Endothelial cell of umbilical vein (primary cell): ENCODE data around the gene TBC1D17. TPM values are rescaled to one million over a fixed set of nuclear protein-coding genes. Genes with fewer than 3 reads are reported as not detected.

ENCODE experiments used
- BruUV-seq: library from RNA; stranded (reverse); fragments of 400-500 nt; replicated peaks from 2 replicates; lab custom pipeline; 2021; lab: Mats Ljungman, UMichigan
- CTCF ChIA-PET: fragments of 300-600, 350-600 bp; sonication (Branson Sonifier 250); formaldehyde crosslinking; loops from one replicate; lab custom pipeline; 2021; ENCODE audit warnings: antibody characterized with exemption, inconsistent platforms; lab: Charles Lee
- POLR2A ChIA-PET: fragments of 300-600, 350-600 bp; sonication (Branson Sonifier 250); formaldehyde crosslinking; loops from one replicate; lab custom pipeline; 2021; ENCODE audit warnings: antibody characterized with exemption, inconsistent platforms; lab: Charles Lee
- DNase-seq: peaks from one replicate; pipeline ENCODE4 v3.0.0-alpha.2; 2011; ENCODE audit warnings: low read depth, low spot score
- FAIRE-seq: peaks from 2 replicates; lab custom pipeline; 2011; peaks lifted over from hg19 to GRCh38; lab: Jason Lieb, UNC
- H2AFZ ChIP-seq: 2 replicates; pipeline ENCODE4 v1.6.0; 2012; ENCODE audit warnings: low read depth, low read length, control low read depth, inconsistent platforms
- H3K27ac ChIP-seq: 2 replicates; pipeline ENCODE4 v1.5.1; 2011; ENCODE audit warnings: low read depth, mild to moderate bottlenecking, control low read depth, low read length, moderate library complexity; ENCODE audit not compliant: insufficient read depth
- H3K27me3 ChIP-seq, 2 experiments: 2 replicates each; pipeline versions ENCODE4 v1.6.0 to v1.6.1; 2011; ENCODE audit warnings: low read length in 2 of 2, mixed read lengths in 1 of 2; ENCODE audit not compliant: control insufficient read depth in 2 of 2, insufficient read depth in 2 of 2
- H3K36me3 ChIP-seq, 2 experiments: 2 replicates in 1 of 2; 3 replicates in 1 of 2; pipeline ENCODE4 v1.5.1; 2011; ENCODE audit warnings: low read length in 2 of 2, mild to moderate bottlenecking in 1 of 2, moderate library complexity in 1 of 2; ENCODE audit not compliant: control insufficient read depth in 2 of 2, insufficient read depth in 2 of 2; ENCODE audit errors: extremely low read depth in 1 of 2
- H3K4me1 ChIP-seq: 3 replicates; pipeline ENCODE4 v1.5.1; 2011; ENCODE audit warnings: mild to moderate bottlenecking, low read length; ENCODE audit not compliant: control insufficient read depth, insufficient read depth; ENCODE audit errors: extremely low read depth
- H3K4me2 ChIP-seq: 2 replicates; pipeline ENCODE4 v1.6.1; 2011; ENCODE audit warnings: low read length, control low read depth, mixed read lengths; ENCODE audit not compliant: insufficient read depth
- H3K4me3 ChIP-seq, 3 experiments: fragments of 200-600 bp in 1 of 3; sonication (generic), shearing (Covaris generic) in 1 of 3; replicated peaks in 1 of 3; 2 replicates each; pipeline ENCODE4 v1.5.1; 2011 to 2016; ENCODE audit warnings: control low read depth in 3 of 3, low read length in 3 of 3, mild to moderate bottlenecking in 2 of 3, inconsistent platforms in 1 of 3, low read depth in 1 of 3, moderate library complexity in 1 of 3; ENCODE audit not compliant: insufficient read depth in 1 of 3
- H3K79me2 ChIP-seq: 2 replicates; pipeline ENCODE4 v1.6.0; 2012; ENCODE audit warnings: low read length, inconsistent platforms; ENCODE audit not compliant: control insufficient read depth, insufficient read depth
- H3K9ac ChIP-seq: replicated peaks from 2 replicates; pipeline ENCODE3; 2011; ENCODE audit warnings: low read length, control low read depth; ENCODE audit not compliant: insufficient read depth; ENCODE audit errors: extremely low read depth
- H3K9me1 ChIP-seq: replicated peaks from 3 replicates; pipeline ENCODE4 v1.6.0; 2011; ENCODE audit warnings: mild to moderate bottlenecking, low read length; ENCODE audit not compliant: control insufficient read depth, insufficient read depth; ENCODE audit errors: extremely low read depth
- H3K9me3 ChIP-seq: replicated peaks from 2 replicates; pipeline ENCODE4 v1.5.1; 2012; ENCODE audit warnings: low read length, inconsistent platforms; ENCODE audit not compliant: control insufficient read depth, insufficient read depth
- H4K20me1 ChIP-seq: replicated peaks from 2 replicates; pipeline ENCODE3; 2011; ENCODE audit warnings: mild to moderate bottlenecking, low read length; ENCODE audit not compliant: control insufficient read depth, insufficient read depth; ENCODE audit errors: extremely low read depth
- CTCF ChIP-seq, 2 donors: IDR thresholded peaks; 1 replicate in 1 of 2; 2 replicates in 1 of 2; pipeline ENCODE4 v1.5.1; 2011; ENCODE audit warnings: low read length in 2 of 2, mild to moderate bottlenecking in 2 of 2, moderate library complexity in 2 of 2, control low read depth in 1 of 2, inconsistent platforms in 1 of 2, low read depth in 1 of 2; ENCODE audit not compliant: insufficient read depth in 1 of 2; ENCODE audit errors: extremely low read depth in 1 of 2
- EZH2 ChIP-seq: IDR thresholded peaks from 2 replicates; pipeline ENCODE4 v1.6.1; 2012; ENCODE audit warnings: borderline replicate concordance, low read depth, mild to moderate bottlenecking, moderate library complexity, low read length, inconsistent platforms; ENCODE audit not compliant: severe bottlenecking
- FOS ChIP-seq: IDR thresholded peaks from 2 replicates; pipeline ENCODE4 v1.6.1; 2011; ENCODE audit warnings: mild to moderate bottlenecking, low read length, moderate library complexity, borderline replicate concordance; ENCODE audit not compliant: insufficient read depth
- GATA2 ChIP-seq: IDR thresholded peaks from 2 replicates; pipeline ENCODE4 v1.7.0; 2011; ENCODE audit warnings: low read depth, mild to moderate bottlenecking, moderate library complexity, mixed read lengths, low read length; ENCODE audit not compliant: insufficient read length, insufficient read depth
- JUN ChIP-seq: IDR thresholded peaks from 2 replicates; pipeline ENCODE4 v1.6.1; 2011; ENCODE audit warnings: borderline replicate concordance, low read depth; ENCODE audit not compliant: insufficient read length, insufficient read depth
- MAX ChIP-seq: IDR thresholded peaks from 2 replicates; pipeline ENCODE4 v1.6.1; 2011; ENCODE audit not compliant: insufficient read depth, insufficient read length
- MYC ChIP-seq: IDR thresholded peaks from one replicate; pipeline ENCODE4 v1.6.1; 2011; ENCODE audit warnings: mild to moderate bottlenecking, low read depth, low read length
- POLR2A ChIP-seq: IDR thresholded peaks from 2 replicates; pipeline ENCODE4 v1.6.1; 2012; ENCODE audit warnings: low read depth, mild to moderate bottlenecking, control low read depth, low read length
- POLR2AphosphoS5 ChIP-seq: IDR thresholded peaks from 2 replicates; pipeline ENCODE4 v1.6.1; 2012; ENCODE audit warnings: low read depth, mild to moderate bottlenecking, control low read depth, low read length, moderate library complexity; ENCODE audit not compliant: insufficient read depth
- dilution Hi-C: fragments of 300-500 bp; cut with MboI; formaldehyde crosslinking; loops from one replicate; pipeline ENCODE4 v1.15.0; 2019; ENCODE audit warnings: low sequenced_read_pairs; ENCODE audit not compliant: extremely low pct_ligation_motif_present
- intact Hi-C: fragments of 100-400 bp; cut with micrococcal nuclease; formaldehyde crosslinking; loops from one replicate; pipeline ENCODE4 v1.10.0; 2022
- polyA plus RNA-seq, 4 experiments: library from polyadenylated mRNA; depleted of rRNA in 3 of 4; stranded (reverse) in 3 of 4; unstranded in 1 of 4; fragments of >200 nt; gene quantifications; 2 replicates each; pipeline versions ENCODE4 v1.2.1 to v1.2.3, GENCODE V29; 2011 to 2012; ENCODE audit warnings: missing spikeins in 1 of 4
- total RNA-seq: library from RNA; stranded (reverse); gene quantifications from 2 replicates; pipeline ENCODE4 v1.2.3, GENCODE V29; 2021

TBC1D17 gene
- total and polyA plus RNA-seq, 2 donors (not counting 3 experiments of a cell fraction or from before 2014, with no cell fraction given), result 34.2 to 39.3 TPM

- DNase-seq (no peak), FAIRE-seq (no peak)
- TF ChIP-seq EZH2, result no peak
- TF ChIP-seq CTCF (IDR thresholded peaks at IDR 0.05; ENCODE audit: extremely low read depth in 1 of 2, insufficient read depth in 1 of 2, low read depth in 1 of 2, low read length in 2 of 2), result no peak
- no peak for TF ChIP-seq GATA2
- TF ChIP-seq MAX, result no peak
- no peak for TF ChIP-seq JUN
- no peak for TF ChIP-seq POLR2A
- TF ChIP-seq FOS, result no peak
- no peak for TF ChIP-seq POLR2AphosphoS5
- TF ChIP-seq MYC, result no peak
- Histone ChIP-seq H3K4me2 (no peak overlapping the region), H3K9me1 (no peaks in the 10 kb centered on the region), H3K4me3 (no peak overlapping the region), H3K4me1 (peaks cover 5% of the 10 kb centered on the region), H2AFZ (no peak overlapping the region), H3K27ac (no peak overlapping the region), H3K79me2 (no peaks in the 10 kb centered on the region), H3K36me3 (no peaks in the 10 kb centered on the region), H3K9ac (no peak overlapping the region), H4K20me1 (no peaks in the 10 kb centered on the region), H3K9me3 (no peaks in the 10 kb centered on the region), H3K27me3 (no peaks in the 10 kb centered on the region)
- no TSS peak for BruUV-seq
- intact Hi-C loops, result no loop called here
- ChIA-PET CTCF (interaction anchor here (0.6 to 0.9 kb wide), 4 partner anchors 10 to 140 kb away, joined by 3 to 4 read pairs (median 3); no protein-coding TSS in a partner anchor), POLR2A (interaction anchor here (0.7 kb wide), 1 partner anchor 496 kb away, joined by 6 read pairs; no protein-coding TSS in a partner anchor)
- dilution Hi-C loops, result no loop called here
Observed at GRCh38 chr19:49891393-49891792, 13.9 kb downstream of the TBC1D17 start.
